NCI-H2029 (cell line): ENCODE results near the gene STK31.
"Not testable (repeated sequence)": the region's sequence is repeated elsewhere in the genome, so short reads cannot be mapped to it uniquely, and the experiment has no call there.

Experiments used
- DNase-seq: peaks from one replicate; lab custom pipeline; 2025; lab: John Stamatoyannopoulos, UW

Gene STK31, protein sequence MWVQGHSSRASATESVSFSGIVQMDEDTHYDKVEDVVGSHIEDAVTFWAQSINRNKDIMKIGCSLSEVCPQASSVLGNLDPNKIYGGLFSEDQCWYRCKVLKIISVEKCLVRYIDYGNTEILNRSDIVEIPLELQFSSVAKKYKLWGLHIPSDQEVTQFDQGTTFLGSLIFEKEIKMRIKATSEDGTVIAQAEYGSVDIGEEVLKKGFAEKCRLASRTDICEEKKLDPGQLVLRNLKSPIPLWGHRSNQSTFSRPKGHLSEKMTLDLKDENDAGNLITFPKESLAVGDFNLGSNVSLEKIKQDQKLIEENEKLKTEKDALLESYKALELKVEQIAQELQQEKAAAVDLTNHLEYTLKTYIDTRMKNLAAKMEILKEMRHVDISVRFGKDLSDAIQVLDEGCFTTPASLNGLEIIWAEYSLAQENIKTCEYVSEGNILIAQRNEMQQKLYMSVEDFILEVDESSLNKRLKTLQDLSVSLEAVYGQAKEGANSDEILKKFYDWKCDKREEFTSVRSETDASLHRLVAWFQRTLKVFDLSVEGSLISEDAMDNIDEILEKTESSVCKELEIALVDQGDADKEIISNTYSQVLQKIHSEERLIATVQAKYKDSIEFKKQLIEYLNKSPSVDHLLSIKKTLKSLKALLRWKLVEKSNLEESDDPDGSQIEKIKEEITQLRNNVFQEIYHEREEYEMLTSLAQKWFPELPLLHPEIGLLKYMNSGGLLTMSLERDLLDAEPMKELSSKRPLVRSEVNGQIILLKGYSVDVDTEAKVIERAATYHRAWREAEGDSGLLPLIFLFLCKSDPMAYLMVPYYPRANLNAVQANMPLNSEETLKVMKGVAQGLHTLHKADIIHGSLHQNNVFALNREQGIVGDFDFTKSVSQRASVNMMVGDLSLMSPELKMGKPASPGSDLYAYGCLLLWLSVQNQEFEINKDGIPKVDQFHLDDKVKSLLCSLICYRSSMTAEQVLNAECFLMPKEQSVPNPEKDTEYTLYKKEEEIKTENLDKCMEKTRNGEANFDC

DNA sequence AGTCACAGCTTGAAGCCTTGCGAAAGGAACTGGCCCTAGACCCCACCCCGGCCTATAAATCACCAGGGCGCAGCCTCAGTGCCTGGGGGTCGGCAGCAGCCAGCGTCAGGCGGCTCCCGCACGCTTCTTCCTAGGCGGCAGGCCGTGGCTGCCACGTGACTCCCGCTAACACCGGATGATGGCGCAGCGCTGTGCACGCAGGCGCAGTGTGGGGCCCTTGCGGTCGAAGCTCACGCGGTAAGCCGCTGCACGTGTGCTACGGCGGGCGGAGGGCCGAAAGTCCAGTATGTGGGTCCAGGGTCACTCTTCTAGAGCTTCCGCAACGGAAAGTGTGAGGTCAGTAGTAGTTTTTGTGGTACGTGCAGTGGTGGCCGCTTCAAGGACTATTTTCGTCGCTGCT lies at the start of gene STK31:
Gene STK31 (plus strand): TSS at position 220 of the 400 bp plus-strand sequence. CDS start 67 bp downstream, at position 287.
- no peak for DNase-seq

DNA sequence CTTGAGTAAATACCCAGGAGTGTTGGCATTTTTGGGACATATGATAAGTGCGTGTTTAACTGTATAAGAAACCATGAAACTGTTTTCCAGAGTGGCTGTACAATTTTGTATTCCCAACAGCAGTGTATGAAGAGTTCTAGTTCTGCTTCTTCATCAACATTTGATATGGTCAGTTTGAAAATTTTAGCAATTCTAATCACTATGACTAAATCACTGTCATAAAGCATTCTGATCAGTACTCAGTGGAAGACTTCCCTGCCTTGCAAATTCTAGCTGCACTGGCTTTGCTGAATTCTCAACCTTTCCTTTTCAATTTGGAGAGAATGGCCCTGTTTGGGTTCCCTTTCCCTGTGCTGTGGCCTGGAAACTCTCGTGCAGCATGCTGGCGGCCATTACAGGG lies 48.6 kb upstream of the STK31 start:
- DNase-seq = no peak

DNA sequence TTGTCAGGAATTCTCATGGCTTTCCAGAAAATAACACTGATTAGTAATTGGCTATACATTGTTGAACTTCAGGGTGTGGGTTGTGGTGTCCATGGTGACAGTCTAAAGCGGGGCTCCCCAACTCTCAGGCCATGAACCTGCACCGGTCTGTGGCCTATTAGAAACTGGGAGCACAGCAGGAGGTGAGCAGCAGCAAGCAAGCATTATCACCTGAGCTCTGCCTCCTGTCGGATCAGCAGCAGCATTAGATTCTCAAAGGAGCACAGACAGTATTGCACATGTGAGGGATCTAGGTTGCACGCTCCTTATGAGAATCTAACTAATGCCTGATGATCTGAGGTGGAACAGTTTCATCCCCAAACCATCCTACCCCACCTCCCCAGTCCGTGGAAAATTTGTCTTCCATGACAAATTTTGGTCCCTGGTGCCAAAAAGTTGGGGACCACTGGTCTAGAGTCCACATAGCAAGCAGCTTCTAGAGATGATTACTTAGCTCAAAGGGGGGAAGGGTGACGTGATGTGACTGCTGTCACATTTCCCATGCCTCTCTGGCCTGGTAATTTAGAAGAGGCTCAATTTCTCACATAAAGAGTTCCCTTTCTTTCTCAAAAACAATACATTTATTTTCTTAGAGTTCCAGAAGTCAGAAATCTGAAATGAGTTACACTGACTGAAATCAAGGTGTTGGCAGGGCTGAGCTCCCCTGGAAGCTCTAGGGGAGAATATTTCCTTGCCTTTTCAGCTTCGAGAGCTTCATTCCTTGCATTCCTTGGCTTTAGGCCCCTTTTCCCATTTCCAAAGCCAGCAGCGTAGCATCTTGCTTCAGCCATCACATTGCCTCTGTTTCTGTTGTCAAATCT lies 47.7 kb upstream of the STK31 start:
- no peak for DNase-seq

DNA sequence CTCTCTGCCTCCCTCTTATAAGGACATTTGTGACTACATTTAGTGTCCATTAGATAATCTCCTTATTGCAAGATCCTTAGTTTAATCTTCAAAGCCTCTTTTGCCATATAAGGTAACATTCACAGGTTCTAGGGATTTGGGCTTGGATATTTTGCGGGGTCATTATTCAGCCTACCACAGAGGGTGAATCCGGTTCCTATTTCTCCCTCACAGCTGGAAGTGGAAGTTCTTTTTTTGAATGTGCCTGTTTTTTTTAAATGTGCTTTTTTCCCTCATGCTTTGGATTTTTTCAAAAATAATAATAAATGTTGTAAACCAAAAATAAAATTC lies 47.1 kb upstream of the STK31 start:
- DNase-seq = no peak

DNA sequence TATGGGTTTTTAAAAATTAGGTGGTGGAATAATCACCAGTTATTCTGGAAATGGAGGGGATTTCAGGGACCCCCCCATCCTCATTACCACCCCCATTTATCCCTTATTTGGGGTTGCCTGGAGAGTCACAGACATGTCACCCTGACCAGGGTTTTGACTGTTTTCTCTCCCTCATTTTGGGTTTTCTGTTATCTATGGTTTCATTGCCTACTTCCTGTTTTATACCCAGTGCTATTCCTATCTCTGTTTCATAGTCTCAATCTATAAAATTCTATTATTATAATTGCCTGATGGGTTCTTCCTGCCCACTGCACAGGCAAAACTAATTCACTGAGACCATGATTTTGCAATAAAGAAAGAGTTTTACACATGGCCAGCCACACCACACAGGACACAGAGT lies 45.9 kb upstream of the STK31 start:
- no peak for DNase-seq

DNA sequence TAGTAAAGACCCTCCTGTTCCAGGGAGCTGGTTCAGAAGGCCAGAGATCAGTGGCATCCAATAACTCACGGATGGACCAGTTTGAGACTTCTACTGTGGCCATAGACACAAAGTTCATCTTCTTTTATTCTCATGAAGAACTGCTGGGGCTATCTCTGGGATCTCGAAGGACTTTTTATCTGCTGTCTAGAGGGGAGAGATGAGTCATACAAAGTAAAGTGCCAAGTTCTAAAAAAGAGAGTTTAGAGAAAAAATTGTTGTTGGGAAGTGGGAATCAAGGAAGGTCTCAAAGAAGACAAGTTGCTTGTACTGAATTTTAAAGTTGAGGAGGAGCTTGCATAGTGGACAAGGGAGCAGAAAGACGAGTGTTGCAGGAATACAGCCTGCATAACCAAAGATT lies 38.0 kb upstream of the STK31 start:
- no peak for DNase-seq

DNA sequence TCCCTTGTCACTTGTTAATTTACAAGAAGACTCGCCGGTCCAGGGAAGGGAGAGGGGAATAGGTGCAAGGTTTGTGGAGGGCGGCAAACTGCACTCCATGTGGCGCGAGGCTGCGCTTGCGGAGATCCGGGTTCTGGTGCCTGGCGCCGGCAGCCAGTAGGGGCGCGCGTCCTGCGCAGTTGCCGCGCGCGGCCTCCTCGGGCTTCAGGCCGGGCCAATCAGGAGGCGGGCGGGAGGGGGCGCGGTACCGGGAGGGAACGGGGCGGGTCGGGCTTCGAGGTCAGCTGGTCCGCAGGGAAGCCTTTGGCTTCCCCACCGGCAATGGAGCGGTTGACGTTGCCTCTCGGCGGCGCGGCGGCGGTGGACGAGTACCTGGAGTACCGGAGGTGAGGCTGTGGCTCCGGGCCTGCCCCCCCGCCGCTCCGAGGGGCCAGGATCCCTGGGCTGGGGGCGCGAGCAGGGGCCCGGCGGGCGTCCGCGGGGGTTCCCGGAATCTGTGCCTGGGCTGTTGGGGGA lies 30.1 kb upstream of the STK31 start, which contains the start of gene FAM221A:
Gene FAM221A (plus strand): TSS at position 302 of the 516 bp plus-strand sequence. CDS start 20 bp downstream, at position 322.
- peak; percentile 88 for DNase-seq

DNA sequence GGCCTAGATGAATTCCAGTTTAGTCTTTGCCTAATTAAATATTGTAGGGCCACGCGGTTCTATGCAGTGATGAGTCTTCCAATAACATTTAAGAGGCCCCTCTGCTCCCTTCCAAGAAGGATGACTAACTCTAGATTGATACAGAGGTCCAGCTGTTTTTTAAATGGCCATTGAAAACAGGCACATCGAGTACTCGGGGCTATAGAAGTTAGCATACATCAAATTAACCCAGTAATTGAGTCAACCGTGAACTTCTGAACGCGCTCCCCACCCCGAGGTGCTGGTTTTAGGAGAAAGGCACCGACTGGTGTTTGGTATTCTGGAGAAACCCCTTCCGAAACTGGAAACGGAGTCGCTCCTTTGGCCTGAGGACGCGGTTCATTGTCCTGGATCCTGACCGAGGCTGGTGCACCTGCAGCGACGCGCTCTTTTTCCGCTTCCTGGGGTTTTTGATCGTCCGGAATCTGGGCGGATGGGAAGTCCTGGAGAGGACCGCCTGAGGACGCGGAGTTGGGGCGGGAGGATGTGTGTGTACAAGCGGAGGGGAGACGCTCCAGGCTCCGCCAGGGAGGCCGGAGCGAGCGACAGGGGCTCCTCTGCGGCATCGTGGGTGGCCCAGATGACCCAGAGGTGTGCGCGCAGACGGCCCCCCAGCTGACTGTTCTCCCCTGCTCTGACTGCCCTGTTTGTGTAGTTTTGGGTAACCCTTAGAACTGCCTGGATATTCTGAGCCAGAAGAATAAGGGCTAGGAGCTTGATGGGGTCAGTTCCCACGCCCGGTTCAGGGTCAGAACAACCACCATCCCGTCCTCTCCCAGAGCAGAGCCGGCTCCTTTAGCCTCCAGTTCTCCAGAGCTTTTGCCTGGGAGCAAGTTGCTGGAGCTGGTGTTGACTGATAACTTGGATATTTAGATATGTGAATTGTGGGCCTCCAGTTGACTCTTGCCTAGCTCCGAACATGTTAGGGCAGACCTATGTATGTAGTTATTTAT lies 29.3 kb upstream of the STK31 start:
- DNase-seq = peak; percentile 85

DNA sequence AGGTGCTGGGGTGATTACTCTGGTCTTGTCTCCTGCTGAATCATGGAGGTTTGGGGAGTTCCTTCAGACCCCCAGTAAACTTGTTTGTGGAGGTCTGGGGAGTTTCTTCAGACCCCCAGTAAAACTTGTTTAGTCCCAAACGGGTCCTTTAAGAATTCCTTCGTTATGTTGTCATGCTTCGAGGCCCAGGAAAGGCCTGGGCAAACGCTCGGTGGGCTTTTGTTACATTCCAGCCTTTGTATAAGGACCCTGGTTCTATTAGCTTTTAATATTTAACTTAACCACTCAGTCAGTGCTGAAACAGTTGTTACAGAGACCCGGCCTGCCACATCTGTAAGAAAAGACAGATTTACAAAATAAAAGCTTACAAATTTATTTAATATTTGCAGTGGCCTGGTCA lies 26.0 kb upstream of the STK31 start:
- DNase-seq = not testable (repeated sequence)

DNA sequence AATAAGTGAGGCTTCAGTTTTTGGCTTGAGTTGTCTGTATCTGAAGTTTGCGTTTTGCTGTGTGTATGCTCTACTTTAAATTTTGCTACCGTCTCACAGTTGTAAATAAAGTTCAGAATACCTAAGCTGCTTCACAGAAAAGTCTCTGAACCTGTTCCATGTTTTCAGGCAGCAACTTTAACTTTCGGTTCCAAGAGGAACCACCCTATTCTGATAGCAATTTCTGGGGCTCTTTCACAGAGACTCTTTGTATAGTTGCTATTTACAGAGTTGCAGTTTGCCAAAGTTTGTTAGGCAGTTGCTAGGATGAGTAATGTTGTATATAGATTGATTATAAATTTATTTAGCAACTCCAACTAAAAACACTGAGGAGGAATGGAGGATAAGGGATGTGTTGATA lies 24.3 kb upstream of the STK31 start:
- DNase-seq = no peak

DNA sequence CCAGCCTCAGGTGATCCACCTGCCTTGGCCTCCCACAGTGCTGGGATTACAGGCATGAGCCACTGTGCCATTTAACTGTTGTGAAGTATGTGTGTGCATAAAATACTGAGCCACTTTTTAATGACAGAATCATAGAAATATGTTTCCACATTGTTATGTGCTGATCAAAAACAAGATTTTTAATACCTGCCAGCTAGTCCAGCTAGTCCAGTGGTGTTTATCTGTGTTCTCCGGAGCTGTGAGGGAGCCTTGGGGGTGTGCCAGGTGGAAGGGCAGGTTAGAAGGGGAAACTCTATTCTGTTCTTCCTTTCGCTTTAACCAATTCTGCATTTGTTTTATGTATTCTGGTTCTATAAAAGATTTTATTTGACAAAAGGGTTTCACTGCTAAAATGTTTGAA lies 23.0 kb upstream of the STK31 start:
- no peak for DNase-seq

DNA sequence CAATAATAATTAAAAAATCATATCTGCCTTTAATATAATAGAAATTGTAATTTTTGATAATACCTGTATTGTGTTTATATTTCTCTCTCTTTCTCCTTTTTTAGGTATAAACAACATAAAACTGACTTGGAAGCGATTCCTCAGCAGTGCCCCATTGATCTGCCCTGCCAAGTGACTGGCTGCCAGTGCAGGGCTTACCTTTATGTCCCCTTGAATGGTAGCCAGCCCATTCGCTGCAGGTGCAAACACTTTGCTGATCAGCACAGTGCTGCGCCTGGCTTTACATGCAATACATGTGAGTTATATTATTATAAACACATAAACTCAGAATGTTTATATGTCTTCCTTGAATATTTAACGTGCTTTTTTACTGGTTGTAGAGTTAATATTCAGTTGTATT lies 20.9 kb upstream of the STK31 start:
- no peak for DNase-seq

DNA sequence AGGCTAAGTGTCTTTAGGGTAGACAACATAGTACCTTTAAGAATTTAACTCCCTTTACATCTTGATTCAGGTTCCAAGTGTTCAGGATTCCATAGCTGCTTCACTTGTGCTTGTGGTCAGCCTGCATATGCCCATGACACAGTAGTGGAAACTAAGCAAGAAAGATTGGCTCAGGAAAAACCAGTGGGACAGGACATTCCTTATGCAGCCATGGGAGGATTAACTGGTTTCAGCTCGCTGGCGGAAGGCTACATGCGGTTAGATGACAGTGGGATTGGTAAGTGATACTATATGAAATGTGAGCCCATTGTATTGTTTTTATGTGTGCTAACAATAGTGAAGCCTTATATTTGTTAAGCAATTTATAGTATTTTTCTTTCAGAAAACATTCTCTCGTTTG lies 18.7 kb upstream of the STK31 start:
- DNase-seq = no peak

DNA sequence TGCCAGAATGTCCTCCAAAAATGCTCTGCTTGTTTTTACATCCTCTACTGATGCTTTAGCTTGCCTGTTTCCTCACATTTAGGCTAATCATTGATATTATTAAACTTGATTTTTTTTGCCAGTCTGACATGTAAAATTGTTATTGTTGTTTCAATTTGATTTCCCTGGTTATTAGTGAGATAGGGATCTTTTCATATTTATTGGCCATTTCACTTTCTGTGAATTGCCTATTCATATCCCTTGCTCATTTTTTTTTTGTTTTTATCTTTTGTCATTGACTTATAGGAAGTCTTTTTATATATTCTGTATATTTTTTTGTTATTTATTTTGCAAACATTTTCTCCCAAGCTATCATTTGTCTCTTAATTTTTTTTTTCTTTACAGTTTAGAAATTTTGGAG lies 16.8 kb upstream of the STK31 start:
- DNase-seq = no peak

DNA sequence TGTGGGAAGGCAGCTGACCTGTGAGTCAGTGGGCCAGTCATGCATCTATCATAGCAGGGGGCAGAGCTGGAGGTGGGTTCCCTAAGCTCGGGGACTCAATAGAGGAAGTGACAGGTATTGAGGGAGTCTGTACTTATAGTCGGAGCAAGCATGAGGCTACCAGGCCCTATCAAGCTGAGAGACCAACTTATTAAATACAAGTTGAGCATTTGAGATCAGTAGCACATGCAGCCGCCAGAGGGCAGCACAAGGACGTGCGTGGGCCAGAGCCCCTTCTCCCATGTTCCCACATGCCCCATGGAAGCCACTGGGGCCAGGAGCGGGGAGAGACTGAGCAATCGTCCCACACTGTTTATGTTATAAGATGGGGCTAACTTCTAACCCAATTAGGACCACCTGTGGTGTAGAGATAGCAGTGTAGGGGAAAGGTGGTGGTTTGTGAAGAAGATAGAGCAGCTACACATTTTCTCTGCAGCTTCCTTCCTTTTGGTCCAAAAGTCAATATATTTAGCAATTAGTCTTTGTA lies 13.0 kb upstream of the STK31 start:
- DNase-seq = peak; percentile 28

DNA sequence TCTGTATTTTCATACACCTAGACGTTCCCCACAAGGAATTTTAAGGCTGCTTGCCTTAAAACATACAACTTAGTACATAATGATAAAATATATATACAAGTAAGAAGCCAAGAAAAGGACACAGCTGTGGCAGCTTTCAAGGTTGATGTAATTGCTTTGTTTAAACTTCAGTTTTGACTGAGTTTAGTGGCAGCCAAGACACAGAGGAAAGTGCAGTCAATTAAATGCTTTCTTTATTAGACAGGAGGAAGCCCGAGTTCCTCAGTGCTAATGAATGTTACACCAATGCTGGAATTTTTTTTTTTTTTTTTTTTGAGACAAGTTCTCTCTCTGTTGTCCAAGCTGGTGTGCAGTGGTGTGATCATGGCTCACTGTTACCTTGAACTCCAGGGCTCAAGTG lies 11.2 kb upstream of the STK31 start:
- DNase-seq = no peak

DNA sequence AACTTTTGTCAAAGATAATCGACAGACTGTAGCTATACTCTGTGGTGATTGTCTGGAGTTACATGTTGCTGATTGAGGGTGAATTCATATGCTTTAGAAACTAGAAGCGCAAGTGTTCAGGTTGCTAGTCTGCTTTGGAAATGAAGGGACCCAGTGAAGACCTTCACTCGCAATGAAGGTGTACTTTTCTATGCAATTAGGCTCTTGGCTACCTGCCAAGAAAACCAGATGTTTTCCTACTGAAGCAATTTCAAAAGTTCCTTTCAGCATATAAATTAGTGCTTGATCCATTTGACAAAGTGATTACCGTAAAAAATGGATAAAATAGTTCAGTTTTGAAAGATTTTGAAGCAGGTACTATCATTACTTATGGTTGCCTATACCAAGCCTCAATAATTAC lies 10.0 kb upstream of the STK31 start:
- no peak for DNase-seq

DNA sequence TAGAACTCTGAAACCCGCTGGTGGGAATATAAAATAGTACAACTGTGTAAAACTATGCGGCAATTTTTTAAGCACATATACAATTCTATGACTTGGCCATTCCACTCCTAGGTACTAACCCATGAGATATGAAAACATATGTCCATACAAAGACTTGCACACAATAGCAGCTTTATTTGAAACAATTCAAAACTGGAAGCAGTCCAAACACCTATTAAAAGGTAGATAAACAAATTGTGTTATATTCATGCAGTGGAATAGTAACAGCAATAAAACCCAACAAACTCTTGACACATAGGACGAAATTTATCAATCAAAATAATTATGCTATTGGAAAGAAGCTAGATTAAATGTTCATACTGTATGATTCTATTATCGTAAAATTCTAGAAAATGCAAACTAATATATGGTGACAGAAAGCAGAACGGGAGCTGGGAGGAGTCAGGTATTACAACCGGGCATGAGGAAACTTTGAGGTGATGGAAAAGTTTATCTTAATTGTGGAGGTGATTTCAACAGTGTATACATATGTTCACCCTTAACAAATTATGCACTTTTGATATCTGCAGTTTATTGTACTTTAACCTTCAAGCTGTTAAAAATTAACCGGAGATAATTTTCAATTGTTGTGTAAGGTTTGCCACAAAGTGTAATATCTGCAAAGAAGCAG lies 803 bp upstream of the STK31 start:
- no peak for DNase-seq
